HL-60/S4 treated with retinoic acid at 250 ng/mL for 4 days and 3 days (cell line): ENCODE data around the gene ACCSL.

ENCODE experiments used
- in situ Hi-C: fragments of 300-500 bp; cut with MboI; formaldehyde crosslinking; loops from 2 replicates; pipeline ENCODE4 v1.7.0; 2022; ENCODE audit warnings: low sequenced_read_pairs

ACCSL gene

GRCh38 chr11:44049832-44050231 lies 2.1 kb downstream of the ACCSL start:
- in situ Hi-C loops: no loop called here

GRCh38 chr11:44051171-44051570 lies 3.4 kb downstream of the ACCSL start:
- in situ Hi-C loops: no loop called here

DNA sequence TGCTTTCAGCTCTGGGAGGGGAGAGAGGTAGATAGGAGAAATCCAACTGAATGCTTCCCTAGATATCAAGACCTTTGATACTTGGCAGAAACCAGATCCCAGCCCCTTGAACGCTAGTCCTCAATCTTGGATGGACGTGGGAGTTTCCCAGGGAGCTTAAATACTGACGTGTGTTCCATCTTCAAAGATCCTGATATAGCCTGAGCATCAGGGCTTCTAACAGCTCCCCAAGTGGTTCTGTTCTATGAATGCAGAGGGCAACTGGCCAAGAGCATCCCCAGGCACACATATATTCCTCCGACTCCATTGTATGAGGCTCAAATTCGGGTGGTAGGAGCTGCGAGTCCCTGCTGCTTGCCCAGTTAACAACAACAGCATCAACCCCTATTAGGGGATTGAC lies 9.6 kb downstream of the ACCSL start:
- in situ Hi-C loops: no loop called here

DNA sequence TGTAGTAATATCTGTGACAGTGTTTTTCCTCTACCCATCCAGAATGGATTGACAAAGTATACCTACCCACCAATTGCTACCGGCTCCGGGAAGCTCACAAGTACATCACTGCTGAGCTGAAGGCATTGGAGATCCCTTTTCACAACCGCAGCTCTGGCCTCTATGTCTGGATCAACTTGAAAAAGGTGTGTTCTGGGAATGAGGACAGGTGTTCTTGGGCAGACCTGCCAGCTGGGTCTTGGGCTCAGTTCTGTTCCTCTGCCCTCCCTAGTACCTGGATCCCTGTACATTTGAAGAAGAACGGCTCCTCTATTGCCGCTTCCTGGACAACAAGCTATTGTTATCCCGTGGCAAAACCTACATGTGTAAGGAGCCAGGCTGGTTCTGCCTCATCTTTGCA lies 10.5 kb downstream of the ACCSL start:
- in situ Hi-C loops: no loop called here

DNA sequence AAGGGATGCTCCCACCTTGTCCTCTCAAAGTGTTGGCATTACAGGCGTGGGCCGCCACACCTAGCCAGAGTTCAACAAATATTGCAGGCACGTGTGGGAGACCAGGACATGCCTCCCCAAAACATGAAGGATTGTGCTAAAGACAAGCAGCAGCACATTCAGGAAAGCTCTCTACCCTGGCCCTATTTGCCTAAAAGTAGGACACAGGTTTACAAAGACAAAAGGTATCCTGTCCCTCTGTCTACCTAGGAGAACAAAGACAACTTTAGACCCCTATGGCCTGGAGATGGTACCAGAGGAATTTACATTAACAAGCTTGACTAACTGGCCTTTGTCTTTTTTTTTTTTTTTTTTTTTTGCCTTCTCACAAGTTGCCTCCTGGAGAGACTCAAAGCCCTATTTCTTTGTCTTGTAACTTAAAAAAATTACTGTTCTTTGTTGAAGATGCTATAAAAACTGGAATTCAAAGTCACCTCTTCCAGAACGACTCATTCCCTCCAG lies 17.4 kb downstream of the ACCSL start:
- in situ Hi-C loops: no loop called here

GRCh38 chr11:44065841-44066731 lies 18.3 kb downstream of the ACCSL start, which contains the start of gene ACCS:
Gene ACCS, plus strand, starts transcription at chr11:44066270. Its CDS starts 1,358 bp downstream, at chr11:44067628.
- in situ Hi-C loops: no loop called here

DNA sequence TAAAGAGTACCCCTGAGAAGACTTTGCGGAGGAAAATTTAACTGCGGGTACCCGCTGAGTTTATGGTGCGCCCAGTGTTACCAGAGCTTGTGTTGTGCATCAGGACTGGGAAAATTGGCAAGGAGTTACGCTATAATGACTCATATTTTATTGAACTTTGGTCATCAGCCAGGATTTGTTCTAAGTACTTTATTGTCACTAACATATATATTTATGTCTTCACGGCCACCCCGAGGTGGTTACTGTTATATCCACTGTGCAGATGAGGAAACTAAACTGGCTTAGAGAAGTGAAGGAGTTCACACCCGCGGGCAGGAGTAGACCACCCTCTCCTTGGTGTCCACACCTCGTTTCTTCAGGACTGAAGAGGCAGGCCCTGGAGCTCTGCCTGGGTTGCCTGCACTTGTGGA lies 19.0 kb downstream of the ACCSL start:
- in situ Hi-C loops: no loop called here

DNA sequence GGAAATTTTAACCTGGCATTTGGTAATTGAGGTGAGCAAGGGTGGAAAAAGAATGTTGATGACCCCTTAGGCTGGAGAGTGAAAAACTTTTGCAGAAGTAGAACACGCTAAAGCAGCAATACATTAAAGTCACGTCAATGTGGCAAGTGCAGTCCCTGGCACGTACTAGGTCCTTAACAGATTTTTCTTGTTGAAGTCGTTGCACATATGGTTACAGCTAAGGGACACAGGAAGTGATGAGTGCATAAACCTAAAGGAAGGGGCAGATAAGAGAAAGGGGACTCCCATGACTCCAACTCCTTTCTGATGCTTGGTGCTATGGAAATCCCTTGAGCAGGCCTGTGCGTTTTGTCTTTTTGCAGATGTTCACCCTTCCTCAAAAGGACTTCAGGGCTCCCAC lies 19.5 kb downstream of the ACCSL start:
- in situ Hi-C loops: no loop called here

DNA sequence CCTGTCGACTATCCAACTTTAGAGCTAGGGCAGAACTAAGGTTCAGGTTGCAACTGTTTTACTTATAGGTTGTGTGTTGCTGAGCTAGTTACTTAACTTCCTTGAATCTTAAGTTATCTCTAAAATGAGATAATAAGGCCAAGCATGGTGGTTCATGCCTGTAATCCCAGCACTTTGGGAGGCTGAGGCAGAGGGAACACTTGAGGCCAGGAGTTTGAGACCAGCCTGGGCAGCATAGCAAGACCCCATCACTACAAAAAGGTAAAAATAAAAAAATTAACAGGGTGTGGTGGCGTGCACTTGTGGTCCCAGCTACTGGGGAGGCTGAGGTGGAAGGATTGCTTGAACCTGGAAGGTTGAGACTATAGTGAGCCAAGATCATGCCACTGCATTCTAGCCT lies 20.4 kb downstream of the ACCSL start:
- in situ Hi-C loops: no loop called here

DNA sequence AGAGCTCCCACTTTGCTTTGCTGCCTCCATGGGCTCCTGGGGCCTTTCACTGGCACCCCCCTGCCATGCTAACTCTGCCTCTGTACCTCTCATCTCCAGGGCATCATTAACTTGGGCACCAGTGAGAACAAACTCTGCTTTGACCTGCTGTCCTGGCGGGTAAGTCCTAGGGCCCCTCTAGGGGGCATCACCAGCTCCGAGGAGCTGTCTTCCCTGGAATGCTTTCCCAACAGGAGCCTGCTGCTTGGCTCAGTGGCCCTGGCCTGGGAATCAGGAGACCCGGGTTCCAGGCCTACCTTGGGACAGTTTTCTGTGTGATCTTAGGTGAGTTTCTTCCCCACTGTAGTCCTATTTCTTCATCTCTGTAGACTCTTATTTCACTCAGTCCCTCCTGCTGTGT lies 23.4 kb downstream of the ACCSL start:
- in situ Hi-C loops: no loop called here

DNA sequence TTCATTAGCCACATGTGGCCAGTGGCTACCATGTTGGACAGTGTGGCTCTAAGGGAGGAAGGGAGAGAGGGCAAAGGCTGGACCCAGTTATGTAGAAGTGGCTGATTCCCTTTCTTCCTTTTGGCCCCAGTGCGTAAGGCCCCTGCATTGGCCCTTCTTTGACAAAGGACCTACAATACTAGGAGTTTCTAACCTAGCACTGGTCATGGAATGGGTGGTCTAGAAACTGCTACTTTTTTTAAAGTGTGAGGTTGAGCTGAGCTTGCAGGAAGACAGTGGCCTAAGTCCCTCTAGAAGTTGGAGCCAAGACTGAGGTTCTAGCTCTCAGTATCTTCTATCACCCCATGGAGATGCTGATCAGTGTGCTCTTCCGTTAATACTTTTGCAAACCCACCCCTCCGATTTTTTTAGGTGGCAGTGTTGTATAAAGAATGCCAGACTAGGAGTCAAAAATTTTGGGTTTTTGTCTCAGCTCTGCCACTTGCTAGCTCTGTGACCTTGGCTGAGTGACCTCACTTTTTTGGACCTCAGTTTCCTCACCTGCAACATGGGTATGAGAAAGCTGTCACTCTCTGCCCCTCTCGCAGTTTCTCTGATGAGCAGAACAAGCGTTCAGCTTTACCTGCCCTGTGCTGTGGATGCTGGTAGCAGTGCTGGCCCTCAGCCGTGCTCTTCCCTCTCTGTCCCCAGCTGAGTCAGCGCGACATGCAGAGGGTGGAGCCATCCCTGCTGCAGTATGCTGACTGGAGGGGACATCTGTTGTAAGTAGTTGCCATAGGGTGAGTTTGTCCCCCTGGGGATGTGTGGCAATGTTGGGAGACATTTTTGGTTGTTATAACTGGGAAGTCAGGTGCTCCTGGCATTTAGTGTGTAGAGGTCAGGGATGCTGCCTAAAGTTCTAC lies 25.2 kb downstream of the ACCSL start:
- in situ Hi-C loops: no loop called here

DNA sequence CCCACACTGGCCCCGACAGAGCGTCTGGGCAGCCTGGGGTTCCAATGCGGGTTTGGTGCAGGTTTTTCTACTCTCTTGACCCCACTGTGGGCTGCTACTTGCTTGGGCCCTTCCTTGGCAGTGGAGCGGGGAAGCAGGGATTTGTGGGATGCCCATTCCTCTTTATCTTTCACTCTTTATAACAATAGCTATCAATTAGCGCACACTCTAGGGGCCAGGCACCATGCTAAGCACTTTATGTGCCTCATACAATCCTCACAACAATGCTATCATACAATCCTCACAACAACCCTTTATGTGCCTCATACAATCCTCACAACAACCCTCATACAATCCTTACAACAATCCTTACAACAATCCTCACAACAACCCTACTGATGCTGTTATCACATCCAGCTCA lies 31.0 kb downstream of the ACCSL start:
- in situ Hi-C loops: no loop called here

DNA sequence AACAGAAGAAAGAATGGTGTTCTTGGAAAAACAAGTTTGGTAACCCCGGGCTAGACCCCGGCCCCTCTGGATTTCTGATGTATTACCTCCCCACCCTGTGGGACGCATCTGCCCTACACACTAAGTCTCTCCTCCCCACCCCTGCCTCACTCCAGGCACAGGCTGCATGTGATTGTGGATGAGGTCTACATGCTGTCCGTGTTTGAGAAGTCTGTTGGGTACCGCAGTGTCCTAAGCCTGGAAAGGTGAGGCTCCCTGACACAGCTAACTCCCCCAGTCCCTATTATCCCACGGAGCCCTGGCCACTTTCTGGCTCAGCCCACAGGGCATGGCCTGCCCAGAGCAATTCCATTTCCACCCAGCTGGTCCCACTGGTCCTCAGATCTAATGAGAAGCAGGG lies 31.6 kb downstream of the ACCSL start:
- in situ Hi-C loops: no loop called here

DNA sequence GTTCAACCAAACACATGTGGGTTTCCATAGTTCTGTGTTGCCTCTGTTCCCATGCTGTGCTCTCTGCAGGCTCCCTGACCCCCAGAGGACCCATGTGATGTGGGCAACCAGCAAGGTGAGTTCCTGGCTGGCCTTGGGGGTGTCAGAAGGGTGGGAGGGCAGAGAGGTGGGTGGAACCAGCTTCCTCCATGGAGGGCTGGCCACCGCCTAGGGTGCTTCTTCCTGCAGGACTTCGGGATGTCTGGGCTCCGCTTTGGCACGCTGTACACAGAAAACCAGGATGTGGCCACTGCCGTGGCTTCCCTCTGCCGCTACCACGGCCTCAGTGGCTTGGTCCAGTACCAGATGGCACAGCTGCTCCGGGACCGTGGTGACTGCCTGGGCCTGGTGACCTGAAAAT lies 33.2 kb downstream of the ACCSL start:
- in situ Hi-C loops: no loop called here

DNA sequence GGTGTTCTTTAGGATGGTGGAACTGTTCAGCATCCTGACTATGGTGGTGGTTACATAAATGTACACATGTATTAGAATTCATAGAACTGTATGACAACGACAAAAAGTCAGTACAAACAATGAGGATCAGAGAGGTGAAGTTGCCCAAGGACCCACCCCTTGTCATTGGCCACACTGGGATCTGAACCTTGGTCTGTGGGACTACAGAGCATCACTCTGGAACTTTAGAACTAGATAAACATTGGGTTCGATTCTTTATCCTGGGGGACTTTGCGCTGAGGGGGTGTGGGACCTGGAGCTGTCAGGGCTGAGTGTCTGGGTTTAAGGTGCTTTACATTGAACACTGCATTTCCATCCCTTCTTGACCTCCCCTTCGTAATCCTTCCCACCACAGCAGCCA lies 34.9 kb downstream of the ACCSL start:
- in situ Hi-C loops: no loop called here

DNA sequence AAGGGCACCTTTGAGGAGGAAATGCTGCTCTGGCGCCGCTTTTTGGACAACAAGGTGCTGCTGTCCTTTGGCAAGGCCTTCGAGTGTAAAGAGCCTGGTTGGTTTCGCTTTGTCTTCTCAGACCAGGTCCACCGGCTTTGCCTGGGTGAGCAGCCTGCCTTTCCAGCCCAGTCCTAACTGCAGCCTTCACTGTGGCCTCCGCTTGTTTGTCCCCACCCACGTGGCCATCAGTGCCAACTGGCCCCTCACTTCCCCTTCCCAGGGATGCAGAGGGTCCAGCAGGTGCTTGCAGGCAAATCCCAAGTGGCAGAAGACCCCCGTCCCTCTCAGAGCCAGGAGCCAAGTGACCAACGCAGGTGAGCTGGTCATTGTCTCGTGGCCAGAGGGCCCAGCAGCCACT lies 35.7 kb downstream of the ACCSL start:
- in situ Hi-C loops: no loop called here

DNA sequence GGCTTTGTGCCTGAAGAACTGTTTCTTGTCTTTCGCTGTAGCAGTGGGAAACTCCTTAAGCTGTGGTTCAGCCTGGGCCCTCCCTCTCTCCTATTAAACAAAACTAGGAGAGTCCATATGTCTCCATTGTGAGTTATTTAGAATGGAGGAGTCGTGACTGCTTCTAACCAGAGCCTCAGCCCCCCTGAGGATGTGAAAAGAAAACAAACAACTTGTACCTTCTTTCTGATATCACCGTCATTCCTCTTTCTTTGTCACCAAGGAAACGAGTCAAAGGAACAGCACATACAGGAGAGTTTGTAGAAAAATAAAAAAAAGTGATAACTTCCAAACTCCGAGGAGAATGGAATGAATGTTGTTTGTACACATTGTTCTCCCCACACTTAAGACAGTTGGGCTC lies 36.1 kb downstream of the ACCSL start:
- in situ Hi-C loops: no loop called here

DNA sequence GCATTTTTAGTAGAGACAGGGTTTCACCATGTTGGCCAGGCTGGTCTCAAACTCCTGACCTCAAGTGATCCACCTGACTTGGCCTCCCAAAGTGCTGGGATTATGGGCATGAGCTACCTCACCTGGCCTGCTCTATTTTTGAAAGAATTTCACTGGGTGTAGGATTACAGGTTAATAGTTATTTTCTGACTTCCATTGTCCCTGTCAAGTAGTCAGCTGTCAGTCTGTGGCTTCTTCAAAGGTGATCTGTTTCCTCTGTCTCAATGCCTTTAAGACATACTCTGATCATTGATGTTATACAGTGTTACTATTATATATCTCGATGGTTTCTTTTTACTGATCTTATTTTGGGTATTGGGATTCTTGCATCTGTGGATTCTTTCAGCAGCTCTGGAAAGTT lies 37.5 kb downstream of the ACCSL start:
- in situ Hi-C loops: no loop called here

GRCh38 chr11:44088377-44088776 lies 40.6 kb downstream of the ACCSL start:
- in situ Hi-C loops: no loop called here

DNA sequence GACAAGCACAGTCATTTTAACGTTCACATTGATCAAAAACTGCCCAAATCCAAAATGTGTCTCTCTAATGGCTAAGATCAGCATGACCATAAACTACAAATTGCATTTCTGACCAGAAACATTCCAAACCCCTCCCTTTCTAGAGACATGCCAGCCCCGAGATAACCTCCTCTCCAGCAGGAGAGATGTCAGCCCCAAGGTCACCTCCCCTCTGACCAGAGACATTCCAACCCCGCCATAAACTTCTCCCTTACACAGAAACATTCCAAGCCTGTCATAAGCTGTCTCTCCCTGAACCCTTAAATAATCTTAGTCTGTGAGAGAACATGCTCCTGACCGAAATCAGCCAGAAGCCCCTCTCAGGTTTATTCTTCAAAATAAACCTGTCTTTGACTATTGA lies 41.1 kb downstream of the ACCSL start:
- in situ Hi-C loops: no loop called here

- in situ Hi-C loops: no loop called here
Observed at GRCh38 chr11:44090539-44090938, 42.8 kb downstream of the ACCSL start.
